ENCODE measurements around the gene AADAC. TPM values are rescaled to one million over a fixed set of nuclear protein-coding genes. Genes with fewer than 3 reads are reported as not detected.

AADAC gene
- total RNA-seq, 1 donor from 2014 or later: not detected

DNA sequence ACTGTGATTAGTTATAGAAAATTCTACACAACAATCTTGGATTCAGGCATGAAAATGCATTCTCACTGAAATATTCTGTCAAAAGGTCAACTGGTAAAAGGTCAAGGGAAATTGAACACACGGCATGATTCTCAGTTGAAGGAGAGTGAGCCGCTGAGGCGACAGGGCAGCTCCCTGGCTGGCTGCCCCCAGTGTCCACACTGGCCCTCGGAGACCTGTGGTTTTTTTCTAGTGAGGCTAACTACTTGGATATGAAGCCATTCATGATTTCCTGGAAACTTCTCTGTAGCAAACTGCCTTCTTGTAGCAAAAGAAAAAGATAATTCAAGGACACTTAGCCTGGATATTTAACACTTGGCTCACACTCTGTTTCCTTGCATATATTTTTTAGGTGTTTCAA is 43.0 kb upstream of the AADAC start:
- Histone ChIP-seq H3K9me3 (replicated peaks) (no peaks in the 10 kb centered on the region), H3K4me1 (peaks cover 56% of the 10 kb centered on the region), H3K27me3 (ENCODE audit: low read depth) (no peaks in the 10 kb centered on the region), H3K36me3 (no peaks in the 10 kb centered on the region), H3K27ac (replicated peaks) (peak overlapping the region; percentile 80), H3K4me3 (peak overlapping the region; percentile 7)
- intact Hi-C loops (cut with micrococcal nuclease): no loop called here
- DNase-seq: peak; percentile 73
- no peak for TF ChIP-seq CTCF (IDR thresholded peaks at IDR 0.05; ENCODE audit: borderline replicate concordance)

DNA sequence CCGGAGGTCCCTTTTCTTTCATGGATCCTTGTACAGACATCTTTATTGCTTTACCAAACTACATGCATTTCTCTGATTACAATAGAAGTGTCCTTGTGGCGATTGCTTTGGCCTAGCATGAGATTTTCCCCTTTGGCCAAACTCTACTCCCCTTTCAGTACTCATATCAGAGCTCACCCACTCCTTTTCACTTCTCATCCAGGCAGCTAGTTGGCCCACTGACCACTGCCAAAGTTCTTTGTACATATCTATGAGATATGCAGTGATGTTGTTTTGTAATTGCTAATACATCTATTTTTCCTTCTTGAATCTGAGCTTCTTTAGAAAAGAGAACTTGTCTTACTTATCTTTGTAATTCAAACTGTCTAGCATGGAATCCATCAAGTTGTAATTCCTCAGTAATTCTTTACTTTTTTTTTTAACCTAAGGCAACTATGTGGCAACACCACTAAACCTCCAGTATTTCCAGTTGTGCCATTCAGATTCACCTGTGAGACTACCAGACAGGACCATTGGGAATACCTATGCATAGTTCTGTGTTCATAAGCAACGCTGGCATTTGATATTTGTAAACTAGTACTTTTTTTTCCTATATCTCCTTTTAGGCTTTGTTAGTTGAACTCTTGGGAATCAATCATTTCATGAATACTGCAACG is 41.0 kb upstream of the AADAC start:
- no peak for TF ChIP-seq CTCF (IDR thresholded peaks at IDR 0.05; ENCODE audit: borderline replicate concordance)
- Histone ChIP-seq H3K36me3 (no peaks in the 10 kb centered on the region), H3K4me1 (peaks cover 51% of the 10 kb centered on the region), H3K27ac (replicated peaks) (peak overlapping the region; percentile 80), H3K4me3 (no peak overlapping the region), H3K9me3 (replicated peaks) (no peaks in the 10 kb centered on the region), H3K27me3 (ENCODE audit: low read depth) (no peaks in the 10 kb centered on the region)
- intact Hi-C loops (cut with micrococcal nuclease): no loop called here
- no peak for DNase-seq

- Histone ChIP-seq H3K27ac (replicated peaks) (no peak overlapping the region), H3K36me3 (no peaks in the 10 kb centered on the region), H3K4me3 (no peak overlapping the region), H3K27me3 (ENCODE audit: low read depth) (no peaks in the 10 kb centered on the region), H3K9me3 (replicated peaks) (no peaks in the 10 kb centered on the region), H3K4me1 (peaks cover 42% of the 10 kb centered on the region)
- no peak for TF ChIP-seq CTCF (IDR thresholded peaks at IDR 0.05; ENCODE audit: borderline replicate concordance)
- no peak for DNase-seq
- intact Hi-C loops (cut with micrococcal nuclease): no loop called here
Measured at GRCh38 chr3:151774235-151774634, 39.7 kb upstream of the AADAC start.

DNA sequence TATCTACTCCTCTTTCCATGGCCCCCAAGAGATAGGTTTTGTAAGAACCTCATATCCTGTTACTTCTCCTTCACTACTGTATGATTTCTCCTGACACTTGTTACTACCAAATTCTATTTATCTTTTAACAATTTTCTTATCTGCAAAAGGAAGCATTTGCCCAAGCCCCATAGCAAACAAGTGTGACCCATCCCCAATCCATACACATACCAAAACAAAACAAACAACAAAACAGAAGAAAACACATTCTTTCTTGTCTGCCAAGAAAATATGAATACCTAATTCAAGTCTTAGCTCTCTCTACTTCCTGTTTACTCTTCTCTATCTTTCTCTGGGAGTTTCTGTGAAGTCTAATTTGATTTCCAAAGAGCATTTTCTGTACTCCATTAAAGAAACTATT is 39.0 kb upstream of the AADAC start:
- DNase-seq: no peak
- Histone ChIP-seq H3K4me3 (no peak overlapping the region), H3K9me3 (replicated peaks) (no peaks in the 10 kb centered on the region), H3K27me3 (ENCODE audit: low read depth) (no peaks in the 10 kb centered on the region), H3K4me1 (peaks cover 35% of the 10 kb centered on the region), H3K27ac (replicated peaks) (no peak overlapping the region), H3K36me3 (no peaks in the 10 kb centered on the region)
- no peak for TF ChIP-seq CTCF (IDR thresholded peaks at IDR 0.05; ENCODE audit: borderline replicate concordance)
- intact Hi-C loops (cut with micrococcal nuclease): no loop called here

DNA sequence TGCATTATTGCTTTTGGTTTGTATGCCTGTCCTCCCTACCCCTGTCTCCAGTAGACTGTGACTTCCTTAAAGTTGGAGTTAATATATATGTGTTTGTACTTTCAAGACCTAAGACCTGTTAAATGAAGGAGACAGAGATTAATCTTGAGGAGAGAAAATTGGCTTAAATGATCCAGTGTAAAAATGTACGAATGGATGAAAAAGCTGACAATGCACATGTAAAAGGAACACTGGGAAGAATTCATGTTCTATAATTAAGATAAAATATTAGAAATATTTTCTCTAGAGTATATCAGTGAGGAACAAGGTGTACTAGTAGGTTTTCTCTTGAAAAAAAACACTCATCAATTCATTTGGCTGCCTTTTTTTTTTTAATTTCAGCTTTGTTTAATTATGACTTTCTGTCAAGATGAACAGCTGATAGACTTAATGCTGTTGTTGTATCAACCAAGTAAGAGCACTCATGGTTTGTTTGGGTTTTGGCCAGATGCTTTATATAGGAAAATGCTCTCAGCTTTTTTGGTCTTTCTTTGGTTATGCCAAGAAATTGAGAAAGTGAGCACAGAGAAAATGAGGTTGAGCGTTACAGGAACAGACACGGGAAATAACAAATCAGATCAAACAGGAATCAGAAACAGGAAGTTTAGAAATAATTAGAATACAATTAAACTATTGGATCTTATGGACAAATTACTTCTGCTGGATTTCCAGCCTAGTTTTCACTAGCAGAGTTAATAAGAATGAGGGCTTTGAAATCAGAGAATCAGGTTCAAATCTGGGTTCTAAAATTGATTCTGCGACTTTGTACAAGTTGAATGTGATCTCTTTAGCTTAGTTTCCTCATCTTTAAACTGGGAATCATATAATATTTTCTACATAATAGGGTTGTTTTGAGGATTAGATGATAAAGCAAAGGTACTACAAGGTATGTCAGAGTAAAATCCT is 38.3 kb upstream of the AADAC start:
- intact Hi-C loops (cut with micrococcal nuclease): no loop called here
- H3K36me3 ChIP-seq: no peaks in the 10 kb centered on the region
- H3K27ac ChIP-seq (replicated peaks): no peak overlapping the region
- H3K4me3 ChIP-seq: no peak overlapping the region
- no peak for DNase-seq
- no peaks in the 10 kb centered on the region for H3K27me3 ChIP-seq (ENCODE audit: low read depth)
- peaks cover 28% of the 10 kb centered on the region for H3K4me1 ChIP-seq
- no peak for TF ChIP-seq CTCF (IDR thresholded peaks at IDR 0.05; ENCODE audit: borderline replicate concordance)
- no peaks in the 10 kb centered on the region for H3K9me3 ChIP-seq (replicated peaks)

All from left ventricle myocardium inferior (tissue), 1 donor.